Stimulated activated CD8-positive, alpha-beta memory T cell treated with anti-CD3 and anti-CD28 coated beads, Interleukin-12 subunit alpha, Interleukin-12 subunit beta, amount 100 ng/mL, for 24 hours (primary cell): Measurements from ENCODE around the gene TRANK1.

Experiments
- DNase-seq: peaks from one replicate; pipeline ENCODE4 v3.0.0-alpha.2; 2020; ENCODE audit errors: extremely low read depth

Gene TRANK1

GRCh38 chr3:36850743-36851142, 94.1 kb downstream of the TRANK1 start:
- no peak for DNase-seq

- no peak for DNase-seq
Observed at GRCh38 chr3:36846406-36846805, 98.4 kb downstream of the TRANK1 start.

GRCh38 chr3:36843065-36844051, 101.5 kb downstream of the TRANK1 start:
- peak; percentile 24 for DNase-seq

GRCh38 chr3:36842275-36842674, 102.6 kb downstream of the TRANK1 start:
- DNase-seq, result no peak

- no peak for DNase-seq
Observed at GRCh38 chr3:36840453-36840921, 104.4 kb downstream of the TRANK1 start.

GRCh38 chr3:36837089-36837488, 107.8 kb downstream of the TRANK1 start:
- no peak for DNase-seq

GRCh38 chr3:36833160-36833814, 111.6 kb downstream of the TRANK1 start:
- DNase-seq, result no peak

GRCh38 chr3:36832406-36832805, 112.4 kb downstream of the TRANK1 start:
- DNase-seq, result no peak

- DNase-seq, result no peak
Observed at GRCh38 chr3:36827133-36827532, 117.7 kb downstream of the TRANK1 start.

- no peak for DNase-seq
Observed at GRCh38 chr3:36826240-36826639, 118.6 kb downstream of the TRANK1 start.

GRCh38 chr3:36824443-36824842, 120.4 kb downstream of the TRANK1 start:
- DNase-seq, result no peak

- no peak for DNase-seq
Observed at GRCh38 chr3:36823806-36824205, 121.0 kb downstream of the TRANK1 start.

GRCh38 chr3:36820083-36820482, 124.8 kb downstream of the TRANK1 start:
- no peak for DNase-seq

GRCh38 chr3:36817806-36818533, 126.9 kb downstream of the TRANK1 start:
- no peak for DNase-seq

GRCh38 chr3:36815375-36815774, 129.5 kb downstream of the TRANK1 start:
- DNase-seq, result no peak

GRCh38 chr3:36814776-36815175, 130.1 kb downstream of the TRANK1 start:
- DNase-seq, result no peak

GRCh38 chr3:36814066-36814717, 130.7 kb downstream of the TRANK1 start:
- no peak for DNase-seq

GRCh38 chr3:36813305-36813704, 131.5 kb downstream of the TRANK1 start:
- DNase-seq, result no peak

GRCh38 chr3:36812240-36812639, 132.6 kb downstream of the TRANK1 start:
- no peak for DNase-seq

GRCh38 chr3:36811768-36812167, 133.1 kb downstream of the TRANK1 start:
- DNase-seq, result no peak

GRCh38 chr3:36804295-36805055, 140.4 kb downstream of the TRANK1 start:
- no peak for DNase-seq
